GM12878 (cell line): ENCODE data around the gene SIM1. TPM values are rescaled to one million over a fixed set of nuclear protein-coding genes. Genes with fewer than 3 reads are reported as not detected.

Experiments used
- ATAC-seq: fragments of 200-7000 bp; cut with Tn5 transposase; 3 replicates; pipeline ENCODE4 v1.9.1; 2020; ENCODE audit warnings: mild to moderate bottlenecking, moderate library complexity
- BruUV-seq: library from RNA; stranded (reverse); fragments of 400-500 nt; replicated peaks from 2 replicates; lab custom pipeline; 2021; lab: Mats Ljungman, UMichigan
- CTCF ChIA-PET: fragments of 300-600 bp; sonication (Branson Sonifier 250); formaldehyde crosslinking; extraction: SDS; loops from one replicate; lab custom pipeline; 2021; ENCODE audit warnings: inconsistent platforms; lab: Yijun Ruan, JAX
- POLR2A ChIA-PET: fragments of 350-600 bp; formaldehyde crosslinking; extraction: SDS; loops from one replicate; lab custom pipeline; 2021; ENCODE audit warnings: inconsistent platforms; lab: Charles Lee
- RAD21 ChIA-PET: fragments of 300-600 bp; sonication (Branson Sonifier 250); formaldehyde crosslinking; loops from one replicate; lab custom pipeline; 2023; ENCODE audit warnings: antibody characterized with exemption; ENCODE audit not compliant: unreplicated experiment; lab: Charles Lee
- SMC1A ChIA-PET: fragments of 300-600 bp; sonication (Branson Sonifier 250); formaldehyde crosslinking; loops from one replicate; lab custom pipeline; 2023; ENCODE audit not compliant: unreplicated experiment, uncharacterized antibody; lab: Charles Lee
- DNase-seq: peaks from one replicate; pipeline ENCODE4 v3.0.0-alpha.2; 2011; ENCODE audit warnings: low read depth, low spot score
- FAIRE-seq: peaks from 3 replicates; lab custom pipeline; 2011; peaks lifted over from hg19 to GRCh38; lab: Jason Lieb, UNC
- H2AFZ ChIP-seq: 2 replicates; pipeline ENCODE4 v1.6.0; 2011; ENCODE audit warnings: low read depth, low read length, control low read depth; ENCODE audit not compliant: control insufficient read depth
- H3K27ac ChIP-seq: 2 replicates; pipeline ENCODE4 v1.5.1; 2011; ENCODE audit warnings: control low read depth; ENCODE audit not compliant: control insufficient read depth, insufficient read depth
- H3K27me3 ChIP-seq, 2 experiments: replicated peaks in 1 of 2; 2 replicates each; pipeline versions ENCODE4 v1.6.0 to v1.6.1; 2011; ENCODE audit warnings: low read length in 1 of 2; ENCODE audit not compliant: control insufficient read depth in 2 of 2, insufficient read depth in 2 of 2
- H3K36me3 ChIP-seq, 2 experiments: 2 replicates each; pipeline ENCODE4 v1.5.1; 2011; ENCODE audit warnings: low read length in 1 of 2; ENCODE audit not compliant: control insufficient read depth in 2 of 2, insufficient read depth in 2 of 2
- H3K4me1 ChIP-seq: 2 replicates; pipeline ENCODE4 v1.6.1; 2011; ENCODE audit warnings: mild to moderate bottlenecking, low read length, moderate library complexity, mixed read lengths; ENCODE audit not compliant: control insufficient read depth, insufficient read depth
- H3K4me2 ChIP-seq: 2 replicates; pipeline ENCODE4 v1.6.0; 2011; ENCODE audit warnings: control low read depth; ENCODE audit not compliant: control insufficient read depth, insufficient read depth
- H3K4me3 ChIP-seq: fragments of 200-600 bp; sonication (generic); 2 replicates; pipeline ENCODE4 v1.5.1; 2016
- H3K79me2 ChIP-seq: 2 replicates; pipeline ENCODE4 v1.6.0; 2011; ENCODE audit warnings: low read length; ENCODE audit not compliant: control insufficient read depth, insufficient read depth
- H3K9ac ChIP-seq: 2 replicates; pipeline ENCODE4 v1.8.0; 2011; ENCODE audit warnings: low read length, control low read depth, mixed read lengths; ENCODE audit not compliant: control insufficient read depth, insufficient read depth
- H3K9me3 ChIP-seq: replicated peaks from 3 replicates; pipeline ENCODE4 v1.5.1; 2011; ENCODE audit warnings: mild to moderate bottlenecking, low read length; ENCODE audit not compliant: control insufficient read depth, insufficient read depth
- H4K20me1 ChIP-seq: 2 replicates; pipeline ENCODE4 v1.6.0; 2011; ENCODE audit not compliant: control insufficient read depth, insufficient read depth
- CREM ChIP-seq: IDR thresholded peaks from 2 replicates; pipeline ENCODE4 v1.6.1; 2014; ENCODE audit warnings: antibody characterized with exemption, low read depth
- EP300 ChIP-seq, 2 experiments: fragments of 150-350 bp in 1 of 2; IDR thresholded peaks; 2 replicates each; pipeline ENCODE4 v1.6.1; 2011 to 2012; ENCODE audit warnings: low read depth in 2 of 2, low read length in 2 of 2, borderline replicate concordance in 1 of 2, improper control_type of control experiment in 1 of 2, inconsistent platforms in 1 of 2; ENCODE audit not compliant: control insufficient read depth in 1 of 2
- in situ Hi-C: fragments of 300-500 bp; cut with MboI; formaldehyde crosslinking; loops from 9 replicates; pipeline ENCODE4 v1.14.3; 2018; ENCODE audit warnings: mixed read lengths
- intact Hi-C: fragments of 100-400 bp; cut with micrococcal nuclease; formaldehyde crosslinking; loops from one replicate; pipeline ENCODE4 v1.14.2; 2022; ENCODE audit not compliant: unreplicated experiment
- polyA plus RNA-seq, 11 experiments: library from polyadenylated mRNA; depleted of rRNA in 4 of 11; unstranded in 6 of 11; stranded (reverse) in 5 of 11; fragments of >200 nt; fragmentation: Nextera tagmentation in 4 of 11; fragmentation: Illumina TruSeq in 1 of 11; extraction: Ambion mirVana in 4 of 11; extraction: Trizol in 1 of 11; gene quantifications; 1 replicate in 1 of 11; 2 replicates in 10 of 11; pipeline versions ENCODE4 v1.2.1 to v1.2.3, GENCODE V29; 2011 to 2016; ENCODE audit warnings: inconsistent platforms in 2 of 11, missing spikeins in 2 of 11, low read depth in 1 of 11
- total RNA-seq, 4 experiments: library from RNA; depleted of rRNA in 3 of 4; stranded (reverse); fragments of >200 nt in 3 of 4; fragmentation: Illumina TruSeq in 1 of 4; extraction: Trizol in 1 of 4; gene quantifications; 2 replicates each; pipeline versions ENCODE4 v1.2.1 to v1.2.3, GENCODE V29; 2013 to 2021
- TF ChIP-seq, protein P1 (sequence below): fragments of 450-650 bp; IDR thresholded peaks from 2 replicates; pipeline ENCODE4 v1.6.1; 2018; ENCODE audit warnings: borderline replicate concordance, mild to moderate bottlenecking; ENCODE audit not compliant: partially characterized antibody
- TF ChIP-seq, protein P2 (sequence below): fragments of 450-650 bp; IDR thresholded peaks from 2 replicates; pipeline ENCODE4 v1.6.1; 2017; ENCODE audit warnings: mild to moderate bottlenecking, moderate library complexity
- TF ChIP-seq, protein P3 (sequence below): fragments of 450-650 bp; IDR thresholded peaks from 2 replicates; pipeline ENCODE4 v1.6.1; 2016; ENCODE audit warnings: mild to moderate bottlenecking, moderate library complexity, borderline replicate concordance
- TF ChIP-seq, protein P4 (sequence below): fragments of 450-650 bp; IDR thresholded peaks from 2 replicates; pipeline ENCODE4 v1.6.1; 2017; ENCODE audit warnings: low read depth, mild to moderate bottlenecking, moderate library complexity

SIM1 gene
- total and polyA plus RNA-seq, 10 of the 15 experiments (the other 5 are each of a cell fraction or from before 2014, with no cell fraction given), result not detected

DNA sequence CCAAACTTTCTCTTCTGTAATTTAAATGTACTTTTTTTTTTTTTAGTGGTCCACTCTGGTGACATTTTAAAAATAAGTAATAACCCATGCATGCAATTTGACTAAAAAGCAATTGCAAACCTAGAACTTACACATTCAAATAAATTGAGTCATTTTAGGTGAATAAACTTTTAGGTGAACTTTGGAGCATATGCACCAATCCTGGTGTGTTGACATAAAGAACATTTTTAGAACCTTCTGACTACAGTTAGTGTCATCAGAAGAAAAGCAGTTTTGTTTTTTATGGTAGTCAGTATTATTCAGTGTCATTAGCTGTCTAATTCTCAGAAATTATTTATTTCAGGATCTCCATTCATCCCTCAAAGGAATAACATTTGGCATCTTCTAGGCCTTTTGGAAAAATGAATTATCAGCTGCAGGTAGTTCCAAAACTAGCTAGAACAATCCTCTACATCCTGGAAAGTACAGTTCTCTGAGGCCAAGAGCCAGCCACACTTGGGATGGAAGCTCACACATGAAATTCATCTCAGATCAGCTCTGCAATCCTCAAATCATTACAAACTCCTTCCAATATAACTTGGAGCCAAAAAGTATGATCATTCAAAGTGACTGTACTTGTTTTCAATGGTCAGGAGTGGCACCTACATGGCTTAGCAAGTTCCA, 38.5 kb upstream of the SIM1 start:
- DNase-seq (no peak), FAIRE-seq (no peak), ATAC-seq (no peak)
- in situ Hi-C loops, result no loop called here
- no peak overlapping the region for H3K4me2 ChIP-seq
- no peaks in the 10 kb centered on the region for H3K4me1 ChIP-seq
- no peaks in the 10 kb centered on the region for H3K27me3 ChIP-seq
- H3K79me2 ChIP-seq, result no peaks in the 10 kb centered on the region
- H3K36me3 ChIP-seq, result no peaks in the 10 kb centered on the region
- ChIA-PET CTCF (interaction anchor here (0.8 to 2.7 kb wide), 4 partner anchors 9 to 396 kb away, joined by 3 to 12 read pairs (median 6); no protein-coding TSS in a partner anchor), RAD21 (no interaction called here), POLR2A (no interaction called here), SMC1A (interaction anchor here (0.7 to 2.5 kb wide), 4 partner anchors 9 to 147 kb away, joined by 3 to 11 read pairs (median 4); no protein-coding TSS in a partner anchor)
- H3K4me3 ChIP-seq, result no peak overlapping the region
- no peak for TF ChIP-seq CREM
- TF ChIP-seq, protein P1, sequence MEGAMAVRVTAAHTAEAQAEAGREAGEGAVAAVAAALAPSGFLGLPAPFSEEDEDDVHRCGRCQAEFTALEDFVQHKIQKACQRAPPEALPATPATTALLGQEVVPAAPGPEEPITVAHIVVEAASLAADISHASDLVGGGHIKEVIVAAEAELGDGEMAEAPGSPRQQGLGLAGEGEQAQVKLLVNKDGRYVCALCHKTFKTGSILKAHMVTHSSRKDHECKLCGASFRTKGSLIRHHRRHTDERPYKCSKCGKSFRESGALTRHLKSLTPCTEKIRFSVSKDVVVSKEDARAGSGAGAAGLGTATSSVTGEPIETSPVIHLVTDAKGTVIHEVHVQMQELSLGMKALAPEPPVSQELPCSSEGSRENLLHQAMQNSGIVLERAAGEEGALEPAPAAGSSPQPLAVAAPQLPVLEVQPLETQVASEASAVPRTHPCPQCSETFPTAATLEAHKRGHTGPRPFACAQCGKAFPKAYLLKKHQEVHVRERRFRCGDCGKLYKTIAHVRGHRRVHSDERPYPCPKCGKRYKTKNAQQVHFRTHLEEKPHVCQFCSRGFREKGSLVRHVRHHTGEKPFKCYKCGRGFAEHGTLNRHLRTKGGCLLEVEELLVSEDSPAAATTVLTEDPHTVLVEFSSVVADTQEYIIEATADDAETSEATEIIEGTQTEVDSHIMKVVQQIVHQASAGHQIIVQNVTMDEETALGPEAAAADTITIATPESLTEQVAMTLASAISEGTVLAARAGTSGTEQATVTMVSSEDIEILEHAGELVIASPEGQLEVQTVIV, result no peak
- TF ChIP-seq, protein P2, sequence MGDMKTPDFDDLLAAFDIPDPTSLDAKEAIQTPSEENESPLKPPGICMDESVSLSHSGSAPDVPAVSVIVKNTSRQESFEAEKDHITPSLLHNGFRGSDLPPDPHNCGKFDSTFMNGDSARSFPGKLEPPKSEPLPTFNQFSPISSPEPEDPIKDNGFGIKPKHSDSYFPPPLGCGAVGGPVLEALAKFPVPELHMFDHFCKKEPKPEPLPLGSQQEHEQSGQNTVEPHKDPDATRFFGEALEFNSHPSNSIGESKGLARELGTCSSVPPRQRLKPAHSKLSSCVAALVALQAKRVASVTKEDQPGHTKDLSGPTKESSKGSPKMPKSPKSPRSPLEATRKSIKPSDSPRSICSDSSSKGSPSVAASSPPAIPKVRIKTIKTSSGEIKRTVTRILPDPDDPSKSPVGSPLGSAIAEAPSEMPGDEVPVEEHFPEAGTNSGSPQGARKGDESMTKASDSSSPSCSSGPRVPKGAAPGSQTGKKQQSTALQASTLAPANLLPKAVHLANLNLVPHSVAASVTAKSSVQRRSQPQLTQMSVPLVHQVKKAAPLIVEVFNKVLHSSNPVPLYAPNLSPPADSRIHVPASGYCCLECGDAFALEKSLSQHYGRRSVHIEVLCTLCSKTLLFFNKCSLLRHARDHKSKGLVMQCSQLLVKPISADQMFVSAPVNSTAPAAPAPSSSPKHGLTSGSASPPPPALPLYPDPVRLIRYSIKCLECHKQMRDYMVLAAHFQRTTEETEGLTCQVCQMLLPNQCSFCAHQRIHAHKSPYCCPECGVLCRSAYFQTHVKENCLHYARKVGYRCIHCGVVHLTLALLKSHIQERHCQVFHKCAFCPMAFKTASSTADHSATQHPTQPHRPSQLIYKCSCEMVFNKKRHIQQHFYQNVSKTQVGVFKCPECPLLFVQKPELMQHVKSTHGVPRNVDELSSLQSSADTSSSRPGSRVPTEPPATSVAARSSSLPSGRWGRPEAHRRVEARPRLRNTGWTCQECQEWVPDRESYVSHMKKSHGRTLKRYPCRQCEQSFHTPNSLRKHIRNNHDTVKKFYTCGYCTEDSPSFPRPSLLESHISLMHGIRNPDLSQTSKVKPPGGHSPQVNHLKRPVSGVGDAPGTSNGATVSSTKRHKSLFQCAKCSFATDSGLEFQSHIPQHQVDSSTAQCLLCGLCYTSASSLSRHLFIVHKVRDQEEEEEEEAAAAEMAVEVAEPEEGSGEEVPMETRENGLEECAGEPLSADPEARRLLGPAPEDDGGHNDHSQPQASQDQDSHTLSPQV, result no peak
- TF ChIP-seq, protein P3, sequence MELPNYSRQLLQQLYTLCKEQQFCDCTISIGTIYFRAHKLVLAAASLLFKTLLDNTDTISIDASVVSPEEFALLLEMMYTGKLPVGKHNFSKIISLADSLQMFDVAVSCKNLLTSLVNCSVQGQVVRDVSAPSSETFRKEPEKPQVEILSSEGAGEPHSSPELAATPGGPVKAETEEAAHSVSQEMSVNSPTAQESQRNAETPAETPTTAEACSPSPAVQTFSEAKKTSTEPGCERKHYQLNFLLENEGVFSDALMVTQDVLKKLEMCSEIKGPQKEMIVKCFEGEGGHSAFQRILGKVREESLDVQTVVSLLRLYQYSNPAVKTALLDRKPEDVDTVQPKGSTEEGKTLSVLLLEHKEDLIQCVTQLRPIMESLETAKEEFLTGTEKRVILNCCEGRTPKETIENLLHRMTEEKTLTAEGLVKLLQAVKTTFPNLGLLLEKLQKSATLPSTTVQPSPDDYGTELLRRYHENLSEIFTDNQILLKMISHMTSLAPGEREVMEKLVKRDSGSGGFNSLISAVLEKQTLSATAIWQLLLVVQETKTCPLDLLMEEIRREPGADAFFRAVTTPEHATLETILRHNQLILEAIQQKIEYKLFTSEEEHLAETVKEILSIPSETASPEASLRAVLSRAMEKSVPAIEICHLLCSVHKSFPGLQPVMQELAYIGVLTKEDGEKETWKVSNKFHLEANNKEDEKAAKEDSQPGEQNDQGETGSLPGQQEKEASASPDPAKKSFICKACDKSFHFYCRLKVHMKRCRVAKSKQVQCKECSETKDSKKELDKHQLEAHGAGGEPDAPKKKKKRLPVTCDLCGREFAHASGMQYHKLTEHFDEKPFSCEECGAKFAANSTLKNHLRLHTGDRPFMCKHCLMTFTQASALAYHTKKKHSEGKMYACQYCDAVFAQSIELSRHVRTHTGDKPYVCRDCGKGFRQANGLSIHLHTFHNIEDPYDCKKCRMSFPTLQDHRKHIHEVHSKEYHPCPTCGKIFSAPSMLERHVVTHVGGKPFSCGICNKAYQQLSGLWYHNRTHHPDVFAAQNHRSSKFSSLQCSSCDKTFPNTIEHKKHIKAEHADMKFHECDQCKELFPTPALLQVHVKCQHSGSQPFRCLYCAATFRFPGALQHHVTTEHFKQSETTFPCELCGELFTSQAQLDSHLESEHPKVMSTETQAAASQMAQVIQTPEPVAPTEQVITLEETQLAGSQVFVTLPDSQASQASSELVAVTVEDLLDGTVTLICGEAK, result no peak
- TF ChIP-seq, protein P4, sequence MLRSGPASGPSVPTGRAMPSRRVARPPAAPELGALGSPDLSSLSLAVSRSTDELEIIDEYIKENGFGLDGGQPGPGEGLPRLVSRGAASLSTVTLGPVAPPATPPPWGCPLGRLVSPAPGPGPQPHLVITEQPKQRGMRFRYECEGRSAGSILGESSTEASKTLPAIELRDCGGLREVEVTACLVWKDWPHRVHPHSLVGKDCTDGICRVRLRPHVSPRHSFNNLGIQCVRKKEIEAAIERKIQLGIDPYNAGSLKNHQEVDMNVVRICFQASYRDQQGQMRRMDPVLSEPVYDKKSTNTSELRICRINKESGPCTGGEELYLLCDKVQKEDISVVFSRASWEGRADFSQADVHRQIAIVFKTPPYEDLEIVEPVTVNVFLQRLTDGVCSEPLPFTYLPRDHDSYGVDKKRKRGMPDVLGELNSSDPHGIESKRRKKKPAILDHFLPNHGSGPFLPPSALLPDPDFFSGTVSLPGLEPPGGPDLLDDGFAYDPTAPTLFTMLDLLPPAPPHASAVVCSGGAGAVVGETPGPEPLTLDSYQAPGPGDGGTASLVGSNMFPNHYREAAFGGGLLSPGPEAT, result no peak
- no peak for TF ChIP-seq EP300 (IDR thresholded peaks at IDR 0.05; ENCODE audit: borderline replicate concordance in 1 of 2, control insufficient read depth in 1 of 2, low read depth in 2 of 2, low read length in 2 of 2)
- intact Hi-C loops, result no loop called here
- no peaks in the 10 kb centered on the region for H4K20me1 ChIP-seq
- no peak overlapping the region for H2AFZ ChIP-seq
- H3K27ac ChIP-seq, result no peak overlapping the region
- H3K9me3 ChIP-seq, result no peaks in the 10 kb centered on the region
- no peak overlapping the region for H3K9ac ChIP-seq
- no TSS peak for BruUV-seq
